SK-N-SH (cell line): ENCODE results near the gene CCL4. TPM values are rescaled to one million over a fixed set of nuclear protein-coding genes. Genes with fewer than 3 reads are reported as not detected.

ENCODE experiments used
- CTCF ChIA-PET: fragments of 300-600, 350-600 bp; formaldehyde crosslinking; extraction: SDS; loops from one replicate; lab custom pipeline; 2021; lab: Yijun Ruan, JAX
- POLR2A ChIA-PET: fragments of 350-600 bp; sonication (Branson Sonifier 250); formaldehyde crosslinking; extraction: SDS; loops from one replicate; lab custom pipeline; 2020; ENCODE audit warnings: antibody characterized with exemption, inconsistent platforms; lab: Yijun Ruan, JAX
- DNase-seq: peaks from one replicate; pipeline ENCODE4 v3.0.0; 2012
- H2AFZ ChIP-seq: fragments of 200-600 bp; sonication (generic); 2 replicates; pipeline ENCODE4 v1.8.1; 2016; ENCODE audit warnings: antibody characterized with exemption, mild to moderate bottlenecking, low read depth
- H3F3A ChIP-seq: fragments of 200-600 bp; sonication (generic); replicated peaks from 2 replicates; pipeline ENCODE3; 2016; ENCODE audit warnings: antibody characterized with exemption, mild to moderate bottlenecking; ENCODE audit not compliant: insufficient read depth
- H3K27ac ChIP-seq, 2 experiments: fragments of 200-500 bp in 1 of 2; fragments of 200-600 bp in 1 of 2; sonication (Bioruptor generic) in 1 of 2; sonication (generic), shearing (Covaris generic) in 1 of 2; 2 replicates each; pipeline versions ENCODE4 v1.5.1 to v1.6.1; 2014 to 2016; ENCODE audit warnings: low read depth in 2 of 2, inconsistent platforms in 1 of 2, low read length in 1 of 2, mild to moderate bottlenecking in 1 of 2, mixed read lengths in 1 of 2
- H3K27me3 ChIP-seq: fragments of 200-600 bp; sonication (generic), shearing (Covaris generic); 2 replicates; pipeline ENCODE4 v1.6.1; 2016; ENCODE audit warnings: mixed run types; ENCODE audit not compliant: insufficient read depth
- H3K36me3 ChIP-seq, 2 experiments: fragments of 200-500 bp in 1 of 2; fragments of 200-600 bp in 1 of 2; sonication (Bioruptor generic) in 1 of 2; sonication (generic) in 1 of 2; replicated peaks in 1 of 2; 2 replicates each; pipeline versions ENCODE3 to v1.5.1; 2014 to 2016; ENCODE audit warnings: low read length in 1 of 2, mild to moderate bottlenecking in 1 of 2; ENCODE audit not compliant: insufficient read depth in 2 of 2, control insufficient read depth in 1 of 2
- H3K4me1 ChIP-seq, 2 experiments: fragments of 200-500 bp in 1 of 2; fragments of 200-600 bp in 1 of 2; sonication (Bioruptor generic) in 1 of 2; sonication (generic), shearing (Covaris generic) in 1 of 2; 2 replicates each; pipeline versions ENCODE4 v1.5.1 to v1.6.1; 2014 to 2016; ENCODE audit warnings: low read depth in 1 of 2, low read length in 1 of 2, mixed run types in 1 of 2; ENCODE audit not compliant: insufficient read depth in 2 of 2, control insufficient read depth in 1 of 2
- H3K4me2 ChIP-seq: fragments of 200-600 bp; sonication (generic), shearing (Covaris generic); 2 replicates; pipeline ENCODE4 v1.6.1; 2017; ENCODE audit warnings: mixed run types
- H3K4me3 ChIP-seq, 2 experiments: fragments of 200-500 bp in 1 of 2; fragments of 200-600 bp in 1 of 2; sonication (Bioruptor generic) in 1 of 2; sonication (generic), shearing (Covaris generic) in 1 of 2; 2 replicates each; pipeline versions ENCODE4 v1.5.1 to v1.8.1; 2014 to 2016; ENCODE audit warnings: low read depth in 2 of 2, inconsistent platforms in 1 of 2, low read length in 1 of 2, mild to moderate bottlenecking in 1 of 2, mixed read lengths in 1 of 2, moderate library complexity in 1 of 2
- H3K79me2 ChIP-seq: fragments of 200-600 bp; sonication (generic); 2 replicates; pipeline ENCODE4 v1.8.1; 2017; ENCODE audit warnings: mild to moderate bottlenecking; ENCODE audit not compliant: insufficient read depth
- H3K9ac ChIP-seq: fragments of 200-600 bp; sonication (generic); 2 replicates; pipeline ENCODE4 v1.6.1; 2017; ENCODE audit warnings: mixed run types
- H3K9me2 ChIP-seq: fragments of 200-600 bp; sonication (generic); 2 replicates; pipeline ENCODE4 v1.6.1; 2017; ENCODE audit warnings: mixed run types
- H3K9me3 ChIP-seq: fragments of 200-600 bp; sonication (generic); 2 replicates; pipeline ENCODE4 v1.6.1; 2017; ENCODE audit warnings: mixed run types, mild to moderate bottlenecking, moderate library complexity
- H4K20me1 ChIP-seq: fragments of 200-600 bp; sonication (generic); 2 replicates; pipeline ENCODE4 v1.6.1; 2017; ENCODE audit warnings: mild to moderate bottlenecking, mixed run types; ENCODE audit not compliant: insufficient read depth
- EP300 ChIP-seq, 2 experiments: IDR thresholded peaks; 2 replicates each; pipeline versions ENCODE4 v1.4.0 to v1.6.1; 2012; ENCODE audit warnings: borderline replicate concordance in 1 of 2, low read depth in 1 of 2, low read length in 1 of 2
- EZH2phosphoT487 ChIP-seq: fragments of 200-600 bp; sonication (generic); IDR thresholded peaks from 2 replicates; pipeline ENCODE4 v1.6.1; 2017; ENCODE audit warnings: low read depth, mixed run types, mild to moderate bottlenecking, antibody characterized with exemption, moderate library complexity, borderline replicate concordance
- JUND ChIP-seq: IDR thresholded peaks from 2 replicates; pipeline ENCODE4 v1.4.0; 2012
- MXI1 ChIP-seq: IDR thresholded peaks from 2 replicates; pipeline ENCODE4 v1.6.1; 2012; ENCODE audit warnings: mild to moderate bottlenecking, low read depth, low read length, improper control_type of control experiment
- NRF1 ChIP-seq: IDR thresholded peaks from 2 replicates; pipeline ENCODE4 v1.6.1; 2012; ENCODE audit warnings: low read depth, mild to moderate bottlenecking, low read length
- RAD21 ChIP-seq: IDR thresholded peaks from 2 replicates; pipeline ENCODE4 v1.6.1; 2012; ENCODE audit warnings: mild to moderate bottlenecking, low read length
- RCOR1 ChIP-seq: fragments of 150-350 bp; IDR thresholded peaks from 2 replicates; pipeline ENCODE4 v1.6.1; 2017; ENCODE audit warnings: antibody characterized with exemption, low read length
- TEAD4 ChIP-seq: IDR thresholded peaks from 2 replicates; pipeline ENCODE4 v1.4.0; 2012; ENCODE audit warnings: mild to moderate bottlenecking, borderline replicate concordance; ENCODE audit not compliant: insufficient read depth
- USF1 ChIP-seq: IDR thresholded peaks from 2 replicates; pipeline ENCODE4 v1.4.0; 2012; ENCODE audit warnings: low read depth, borderline replicate concordance
- WGBS: methylation state at CpG from one replicate; pipeline ENCODE4 v1.1.6; 2017; ENCODE audit warnings: low lambda C conversion rate; 5-methylcytosine and 5-hydroxymethylcytosine counted together
- polyA plus RNA-seq, 3 experiments: library from polyadenylated mRNA; depleted of rRNA; stranded (reverse); fragments of >200 nt; gene quantifications; 2 replicates each; pipeline ENCODE4 v1.2.3, GENCODE V29; 2012
- TF ChIP-seq, protein P1 (sequence below): fragments of 150-350 bp; IDR thresholded peaks from 2 replicates; pipeline ENCODE4 v1.6.1; 2016; ENCODE audit warnings: mild to moderate bottlenecking, low read depth, low read length
- TF ChIP-seq, protein P2 (sequence below): fragments of 150-350 bp; IDR thresholded peaks from 2 replicates; pipeline ENCODE4 v1.6.1; 2017; ENCODE audit warnings: antibody characterized with exemption, low read length, low read depth, borderline replicate concordance

The CCL4 gene
- polyA plus RNA-seq, 1 of the 3 experiments (the other 2 are of a cell fraction) = not detected

GRCh38 chr17:36149296-36149820 is 45.7 kb downstream of the CCL4 start:
- H3K4me1 ChIP-seq = no peaks in the 10 kb centered on the region
- no peak overlapping the region for H3K9ac ChIP-seq
- peak overlapping the region in 1 of 2 experiments; percentile 23; a peak in 1 of 4 replicates for H3K4me3 ChIP-seq
- no peak overlapping the region for H2AFZ ChIP-seq
- H3K79me2 ChIP-seq = no peaks in the 10 kb centered on the region
- H3K27me3 ChIP-seq = peaks cover 14% of the 10 kb centered on the region; the same call in 1 of the 2 replicates
- no peak for DNase-seq
- TF ChIP-seq USF1 (no peak), MXI1 (no peak)
- TF ChIP-seq, all 33 proteins: peak for 0
- H4K20me1 ChIP-seq = no peaks in the 10 kb centered on the region
- no peak overlapping the region for H3K27ac ChIP-seq
- WGBS = 34% methylated on average over 11 of the region's 11 CpGs
- ChIA-PET POLR2A (no interaction called here), CTCF (interaction anchor here (0.8 to 5.2 kb wide), 21 partner anchors 13 to 334 kb away, joined by 3 to 59 read pairs (median 5); partner anchors contain the start of genes CCL16 and CCL3)
- peak overlapping the region; percentile 41; the same call in 1 of the 2 replicates for H3K4me2 ChIP-seq
- H3F3A ChIP-seq = no peaks in the 10 kb centered on the region
- H3K9me3 ChIP-seq = no peaks in the 10 kb centered on the region
- H3K9me2 ChIP-seq = no peaks in the 10 kb centered on the region
- no peaks in the 10 kb centered on the region for H3K36me3 ChIP-seq

DNA sequence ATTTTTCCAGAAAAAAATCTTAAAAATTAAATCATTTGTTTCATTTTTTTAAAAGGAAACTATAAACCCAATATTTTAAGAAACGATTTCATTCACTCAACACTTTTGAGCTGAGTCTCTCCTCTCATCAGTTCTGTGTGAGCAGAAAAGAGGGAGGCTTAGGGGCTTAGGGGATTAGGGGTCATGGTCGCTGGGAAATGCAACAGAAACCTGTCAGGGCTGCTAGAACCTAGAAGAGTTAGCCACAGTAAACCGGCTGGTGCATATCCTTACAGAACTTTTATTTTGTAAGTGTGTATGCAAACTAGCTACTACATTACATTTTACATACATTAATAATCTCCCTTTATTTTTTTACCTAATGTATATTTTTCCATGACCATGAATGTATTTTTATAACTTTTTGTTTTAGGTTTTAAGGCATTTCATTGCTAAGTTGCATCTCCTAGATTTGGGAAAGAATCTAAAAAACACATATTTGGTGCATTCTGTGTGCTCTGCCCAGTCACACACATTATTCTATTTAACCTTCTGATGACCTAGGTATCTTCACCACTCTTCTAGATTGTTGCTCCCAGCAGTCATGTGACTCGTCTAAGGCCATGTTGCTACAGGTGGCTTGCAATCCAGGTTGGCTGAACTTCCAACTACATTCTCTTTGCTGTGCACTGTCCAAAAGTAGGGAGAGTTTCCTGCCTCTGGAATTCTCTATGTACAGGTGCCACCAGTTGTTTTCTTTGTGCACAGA is 48.4 kb downstream of the CCL4 start:
- Histone ChIP-seq H3K79me2 (no peaks in the 10 kb centered on the region), H2AFZ (no peak overlapping the region), H3K27ac (no peak overlapping the region), H3K9me3 (no peaks in the 10 kb centered on the region), H3K4me2 (no peak overlapping the region), H4K20me1 (no peaks in the 10 kb centered on the region), H3F3A (no peaks in the 10 kb centered on the region), H3K27me3 (peaks cover 14% of the 10 kb centered on the region; the same call in 1 of the 2 replicates), H3K4me3 (no peak overlapping the region), H3K9me2 (no peaks in the 10 kb centered on the region), H3K4me1 (no peaks in the 10 kb centered on the region), H3K36me3 (no peaks in the 10 kb centered on the region), H3K9ac (no peak overlapping the region)
- TF ChIP-seq RCOR1 (no peak), EP300 (IDR thresholded peaks at IDR 0.05; ENCODE audit: borderline replicate concordance in 1 of 2, low read depth in 1 of 2, low read length in 1 of 2) (no peak), JUND (no peak), NRF1 (no peak), USF1 (no peak), RAD21 (no peak), EZH2phosphoT487 (no peak), TEAD4 (no peak), MXI1 (no peak)
- TF ChIP-seq, protein P1, sequence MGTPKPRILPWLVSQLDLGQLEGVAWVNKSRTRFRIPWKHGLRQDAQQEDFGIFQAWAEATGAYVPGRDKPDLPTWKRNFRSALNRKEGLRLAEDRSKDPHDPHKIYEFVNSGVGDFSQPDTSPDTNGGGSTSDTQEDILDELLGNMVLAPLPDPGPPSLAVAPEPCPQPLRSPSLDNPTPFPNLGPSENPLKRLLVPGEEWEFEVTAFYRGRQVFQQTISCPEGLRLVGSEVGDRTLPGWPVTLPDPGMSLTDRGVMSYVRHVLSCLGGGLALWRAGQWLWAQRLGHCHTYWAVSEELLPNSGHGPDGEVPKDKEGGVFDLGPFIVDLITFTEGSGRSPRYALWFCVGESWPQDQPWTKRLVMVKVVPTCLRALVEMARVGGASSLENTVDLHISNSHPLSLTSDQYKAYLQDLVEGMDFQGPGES = no peak
- TF ChIP-seq, protein P2, sequence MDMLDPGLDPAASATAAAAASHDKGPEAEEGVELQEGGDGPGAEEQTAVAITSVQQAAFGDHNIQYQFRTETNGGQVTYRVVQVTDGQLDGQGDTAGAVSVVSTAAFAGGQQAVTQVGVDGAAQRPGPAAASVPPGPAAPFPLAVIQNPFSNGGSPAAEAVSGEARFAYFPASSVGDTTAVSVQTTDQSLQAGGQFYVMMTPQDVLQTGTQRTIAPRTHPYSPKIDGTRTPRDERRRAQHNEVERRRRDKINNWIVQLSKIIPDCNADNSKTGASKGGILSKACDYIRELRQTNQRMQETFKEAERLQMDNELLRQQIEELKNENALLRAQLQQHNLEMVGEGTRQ = no peak
- CTCF ChIA-PET = no interaction called here
- POLR2A ChIA-PET = no interaction called here
- DNase-seq = no peak
- 4% methylated on average over 4 of the region's 4 CpGs for WGBS
